Embryonic facial prominence (tissue), 1 donor: Measurements from ENCODE around the gene ZFYVE16.
"Not testable (repeated sequence)": the region's sequence is repeated elsewhere in the genome, so short reads cannot be mapped to it uniquely, and the experiment has no call there.

ENCODE experiments used
- DNase-seq: peaks from one replicate; pipeline ENCODE4 v3.0.0-alpha.2; 2016; ENCODE audit errors: extremely low spot score

ZFYVE16 gene

DNA sequence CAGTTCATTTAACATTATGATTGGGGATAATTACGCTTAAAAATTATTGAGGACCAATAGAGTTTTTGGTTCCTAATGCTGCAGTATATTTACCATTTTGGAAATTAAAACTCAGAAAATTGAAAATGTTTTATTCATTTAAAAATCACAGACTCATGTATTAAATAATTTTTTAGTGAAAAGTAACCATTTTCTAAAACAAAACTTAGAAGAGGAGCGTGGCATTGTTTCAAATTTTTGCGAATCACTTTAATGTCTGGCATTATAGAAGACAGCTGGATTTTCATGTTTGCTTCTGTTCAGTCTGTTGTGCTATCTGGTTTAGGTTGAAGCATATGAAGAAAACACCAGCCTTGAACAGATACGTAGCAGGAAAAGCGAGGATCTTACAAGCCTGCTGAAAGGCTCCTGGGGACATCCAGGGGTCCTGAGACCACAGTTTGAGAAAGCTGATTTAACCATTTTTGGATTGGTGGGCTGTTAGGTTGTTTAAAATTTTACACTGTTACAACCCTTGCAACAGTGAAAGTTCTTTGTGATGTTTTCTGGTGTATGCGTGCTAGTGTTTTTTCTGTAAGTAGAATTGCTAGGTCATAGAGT lies 1.6 kb downstream of the ZFYVE16 start:
- DNase-seq, result no peak

DNA sequence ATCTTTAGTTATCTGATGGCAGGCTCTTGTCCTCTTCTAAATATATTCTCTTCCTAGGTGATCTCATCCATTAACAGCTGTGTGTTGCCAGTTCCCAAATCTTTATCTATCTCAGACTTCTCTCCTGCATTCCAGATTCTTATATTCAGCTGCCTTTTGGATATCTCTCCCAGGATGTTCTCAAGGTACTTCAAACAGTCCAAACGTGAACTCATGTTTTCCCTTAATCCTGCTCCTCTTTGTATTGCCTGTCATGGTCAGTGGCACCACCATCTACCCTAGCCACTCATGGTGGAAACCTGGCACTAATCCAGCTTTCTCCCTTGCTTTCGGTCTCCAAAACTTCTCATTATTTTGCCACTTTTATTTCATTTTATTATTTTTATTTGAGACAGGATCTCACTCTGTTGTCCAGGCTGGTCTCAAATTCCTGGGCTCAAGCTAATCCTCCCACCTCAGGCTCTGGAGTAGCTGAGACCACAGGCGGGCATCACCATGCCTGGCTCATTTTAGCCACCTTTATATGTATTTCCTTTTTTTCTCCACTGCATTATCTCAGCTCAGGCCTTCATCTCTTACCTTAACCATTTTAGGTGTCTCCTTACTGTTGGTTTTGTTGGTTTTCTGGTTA lies 3.8 kb downstream of the ZFYVE16 start:
- no peak for DNase-seq

DNA sequence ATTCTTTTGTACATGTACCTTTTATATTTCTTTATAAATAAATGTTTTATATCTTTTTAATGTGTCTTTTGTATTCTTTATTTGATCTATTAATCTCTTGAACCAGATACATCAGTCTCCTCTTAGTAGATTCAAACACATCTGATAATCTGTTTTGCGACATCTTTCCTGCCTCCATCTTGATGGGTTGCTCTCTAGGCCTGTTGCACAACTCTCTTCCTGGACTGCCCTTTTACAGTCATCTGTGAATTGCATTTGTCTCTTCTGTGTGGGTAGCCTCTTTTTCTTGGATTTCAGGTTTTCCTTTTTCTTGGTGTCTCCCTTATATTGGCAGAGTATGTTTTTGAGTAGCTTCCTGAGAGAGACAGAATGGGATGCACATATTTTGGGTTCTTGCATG lies 6.2 kb downstream of the ZFYVE16 start:
- no peak for DNase-seq

DNA sequence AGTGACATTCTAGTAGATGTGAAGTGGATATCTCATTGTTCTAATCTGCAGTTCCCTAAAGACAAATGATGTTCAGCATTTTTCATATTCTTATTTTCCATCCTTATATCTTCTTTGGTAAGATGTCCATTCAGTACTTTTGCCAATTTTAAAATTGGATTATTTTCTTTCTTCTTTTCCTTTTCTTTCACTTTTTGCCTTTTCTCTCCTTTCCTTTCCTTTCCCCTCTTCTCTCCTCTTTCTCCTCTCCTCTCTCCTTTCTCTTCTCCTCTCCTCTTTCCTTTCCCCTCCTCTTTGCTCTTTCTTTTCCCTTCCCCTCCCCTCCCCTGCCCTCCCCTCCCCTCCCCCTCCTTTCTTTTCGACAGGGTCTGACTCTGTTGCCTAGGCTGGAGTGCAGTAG lies 10.1 kb downstream of the ZFYVE16 start:
- no peak for DNase-seq

DNA sequence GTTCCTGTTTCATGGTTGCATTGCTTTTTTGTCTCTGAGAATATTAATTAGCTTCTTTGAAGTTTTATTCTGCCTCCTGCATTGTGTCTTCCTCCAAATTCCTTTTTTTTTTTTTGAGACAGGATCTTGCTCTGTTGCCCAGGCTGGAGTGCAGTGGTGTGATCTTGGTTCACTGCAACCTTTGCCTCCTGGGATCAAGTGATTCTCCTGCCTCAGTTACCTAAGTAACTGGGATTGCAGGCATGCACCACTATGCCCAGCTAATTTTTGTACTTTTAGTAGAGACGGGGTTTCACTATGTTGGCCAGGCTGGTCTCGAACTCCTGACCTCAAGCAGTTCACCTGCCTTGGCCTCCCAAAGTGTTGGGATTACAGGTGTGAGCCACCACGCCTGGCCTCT lies 16.5 kb downstream of the ZFYVE16 start:
- not testable (repeated sequence) for DNase-seq

DNA sequence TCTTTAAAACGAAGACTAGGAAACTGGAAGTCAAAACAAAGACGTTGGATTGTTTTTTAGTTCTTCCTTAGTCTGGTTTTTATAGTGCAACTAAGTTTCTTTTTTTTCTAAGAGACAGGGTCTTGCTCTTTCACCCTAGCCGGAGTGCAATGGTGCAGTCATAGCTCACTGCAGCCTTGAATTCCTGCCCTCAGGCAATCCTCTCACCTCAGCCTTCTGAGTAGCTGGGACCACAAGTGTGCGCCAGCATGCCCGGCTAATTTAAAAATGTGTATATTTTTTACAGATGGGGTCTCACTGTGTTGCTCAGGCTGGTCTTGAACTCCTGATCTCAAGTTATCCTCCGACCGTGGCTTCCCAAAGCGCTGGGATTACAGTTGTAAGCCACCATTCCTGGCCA lies 27.6 kb downstream of the ZFYVE16 start:
- no peak for DNase-seq

DNA sequence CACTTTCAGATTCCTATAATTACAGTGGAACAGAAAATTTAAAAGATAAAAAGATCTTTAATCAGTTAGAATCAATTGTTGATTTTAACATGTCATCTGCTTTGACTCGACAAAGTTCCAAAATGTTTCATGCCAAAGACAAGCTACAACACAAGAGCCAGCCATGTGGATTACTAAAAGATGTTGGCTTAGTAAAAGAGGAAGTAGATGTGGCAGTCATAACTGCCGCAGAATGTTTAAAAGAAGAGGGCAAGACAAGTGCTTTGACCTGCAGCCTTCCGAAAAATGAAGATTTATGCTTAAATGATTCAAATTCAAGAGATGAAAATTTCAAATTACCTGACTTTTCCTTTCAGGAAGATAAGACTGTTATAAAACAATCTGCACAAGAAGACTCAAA lies 29.5 kb downstream of the ZFYVE16 start:
- DNase-seq, result no peak

DNA sequence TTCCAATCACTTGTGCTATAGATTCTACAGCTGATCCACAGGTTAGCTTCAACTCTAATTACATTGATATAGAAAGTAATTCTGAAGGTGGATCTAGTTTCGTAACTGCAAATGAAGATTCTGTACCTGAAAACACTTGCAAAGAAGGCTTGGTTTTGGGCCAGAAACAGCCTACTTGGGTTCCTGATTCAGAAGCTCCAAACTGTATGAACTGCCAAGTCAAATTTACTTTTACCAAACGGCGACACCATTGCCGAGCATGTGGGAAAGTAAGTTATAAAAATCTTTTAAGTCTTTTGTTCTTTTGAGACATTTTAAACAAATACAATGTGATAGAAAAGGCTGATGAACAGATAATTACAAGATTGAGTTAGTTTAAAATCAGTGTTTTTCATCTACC lies 30.9 kb downstream of the ZFYVE16 start:
- DNase-seq, result no peak

DNA sequence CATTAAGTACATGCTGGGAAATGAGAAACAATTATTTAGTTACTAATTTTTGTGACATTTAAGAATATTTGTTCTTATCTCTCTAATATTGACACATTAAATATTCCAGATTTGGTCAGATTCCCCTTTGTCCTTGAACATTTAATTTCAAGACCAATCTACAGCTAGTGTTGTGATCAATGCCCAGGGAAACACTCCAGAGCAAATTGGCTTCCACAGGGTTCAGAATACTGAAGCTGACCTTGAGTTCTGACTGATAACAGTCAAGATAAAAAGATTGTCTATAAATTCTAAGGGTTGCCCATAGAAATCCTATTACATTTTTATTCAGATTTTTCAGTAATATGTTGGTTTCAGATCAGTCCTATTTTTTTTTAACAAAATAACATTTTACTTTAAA lies 31.3 kb downstream of the ZFYVE16 start:
- no peak for DNase-seq

DNA sequence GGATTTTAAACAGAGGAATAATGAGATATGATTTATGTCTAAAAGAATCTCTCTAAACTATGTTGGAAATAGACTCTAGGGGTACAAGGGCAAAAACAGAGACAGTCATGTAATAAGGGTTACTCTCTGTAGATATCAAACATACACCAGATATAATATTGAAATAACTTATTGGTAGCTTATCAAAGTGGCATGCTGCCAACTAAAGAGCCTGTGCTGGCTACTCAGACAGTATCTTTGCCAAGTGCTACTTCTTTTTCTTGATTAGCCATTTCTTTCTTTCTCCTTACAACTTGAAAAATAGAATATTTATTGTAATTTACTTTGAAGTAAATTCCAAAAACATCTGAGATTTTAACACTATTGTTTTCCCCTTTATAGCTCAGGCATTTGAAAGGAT lies 34.9 kb downstream of the ZFYVE16 start:
- DNase-seq, result no peak

DNA sequence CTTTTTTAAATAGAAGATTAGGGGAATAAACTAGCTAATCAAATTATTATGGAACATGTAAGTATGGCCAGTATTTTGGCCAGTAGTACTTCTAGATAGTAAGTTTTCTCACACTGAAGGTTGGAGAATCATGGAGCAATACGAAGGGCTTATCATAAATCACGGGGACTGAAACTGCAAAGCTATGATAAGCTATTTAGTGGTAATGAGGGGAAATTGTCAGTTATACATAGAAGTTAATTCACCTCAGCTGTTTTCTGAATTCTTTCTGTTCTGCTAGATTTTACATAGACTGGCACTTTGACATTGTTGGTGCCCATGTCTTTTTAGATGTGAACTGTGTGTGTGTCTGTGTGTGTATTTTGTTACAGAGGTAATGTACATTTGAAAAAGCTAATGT lies 45.5 kb downstream of the ZFYVE16 start:
- DNase-seq, result no peak

DNA sequence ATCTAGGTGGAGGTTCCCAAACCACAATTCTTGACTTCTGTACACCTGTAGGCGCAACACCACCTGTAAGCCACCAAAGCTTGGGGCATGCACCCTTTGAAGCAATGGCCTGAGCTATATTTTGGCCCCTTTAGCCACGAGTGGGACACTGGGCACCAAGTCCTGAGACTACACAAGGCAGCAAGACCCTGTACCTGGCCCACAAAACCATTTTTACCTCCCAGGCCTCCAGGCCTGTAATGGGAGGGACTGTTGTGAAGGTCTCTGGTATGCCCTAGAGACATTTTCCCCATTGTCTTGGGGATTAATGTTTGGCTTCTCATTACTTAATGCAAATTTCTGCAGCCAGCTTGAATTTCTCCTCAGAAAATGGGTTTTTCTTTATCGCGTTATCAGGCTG lies 55.4 kb downstream of the ZFYVE16 start:
- DNase-seq, result no peak

DNA sequence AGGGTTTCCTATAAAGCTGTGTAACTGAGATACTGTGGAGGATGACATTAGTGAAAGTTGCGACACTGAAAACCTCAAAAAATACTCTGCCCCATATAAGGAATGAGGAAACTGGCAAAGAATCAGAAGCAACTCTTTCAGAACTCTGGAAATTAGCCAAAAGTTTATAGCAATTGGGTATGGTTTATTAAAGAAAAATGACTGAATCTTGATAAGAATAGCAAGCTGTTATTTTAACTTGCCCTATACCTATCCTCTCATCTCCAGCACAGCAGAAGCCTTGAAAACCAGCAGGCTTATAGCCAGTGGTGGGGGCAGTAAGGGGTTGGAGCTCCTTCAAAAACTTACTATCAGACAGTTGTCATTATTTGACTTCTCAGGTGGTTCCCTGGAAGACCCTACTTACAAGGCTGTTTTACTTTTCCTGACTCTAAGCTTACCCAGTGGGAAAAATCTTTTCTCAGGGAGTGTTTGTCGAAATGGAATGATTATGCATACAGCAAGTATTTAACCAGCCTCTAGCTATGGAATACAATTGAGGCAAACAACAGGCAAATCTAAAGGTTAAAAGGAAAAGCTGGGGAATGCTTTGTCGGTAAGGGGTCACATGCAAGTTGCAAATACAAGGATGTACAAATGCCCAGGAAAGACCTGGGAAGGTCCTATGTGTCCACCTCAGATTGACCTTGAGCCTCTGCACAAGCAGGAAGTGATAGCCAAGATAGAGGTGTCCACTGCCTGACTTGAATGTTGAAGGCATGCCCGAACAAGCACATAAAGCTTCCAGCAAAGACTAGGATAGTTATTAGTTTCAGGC lies 59.0 kb downstream of the ZFYVE16 start:
- no peak for DNase-seq

DNA sequence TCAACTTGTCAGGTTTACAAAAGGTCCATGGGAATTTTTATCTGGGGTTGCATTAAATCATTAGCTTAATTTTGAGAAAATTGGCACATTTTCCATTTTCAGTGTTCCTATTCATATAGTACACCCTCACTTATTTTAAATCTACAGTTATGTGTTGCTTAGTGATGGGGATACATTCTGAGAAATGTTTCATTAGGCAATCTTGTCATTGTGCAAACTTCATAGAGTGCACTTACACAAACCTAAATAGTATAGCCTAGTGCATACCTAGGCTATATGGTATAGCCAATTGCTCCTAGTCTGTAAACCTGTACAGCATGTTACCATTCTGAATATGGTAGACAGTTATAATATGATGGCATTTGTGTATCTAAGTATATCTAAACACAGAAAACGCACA lies 60.3 kb downstream of the ZFYVE16 start:
- no peak for DNase-seq

DNA sequence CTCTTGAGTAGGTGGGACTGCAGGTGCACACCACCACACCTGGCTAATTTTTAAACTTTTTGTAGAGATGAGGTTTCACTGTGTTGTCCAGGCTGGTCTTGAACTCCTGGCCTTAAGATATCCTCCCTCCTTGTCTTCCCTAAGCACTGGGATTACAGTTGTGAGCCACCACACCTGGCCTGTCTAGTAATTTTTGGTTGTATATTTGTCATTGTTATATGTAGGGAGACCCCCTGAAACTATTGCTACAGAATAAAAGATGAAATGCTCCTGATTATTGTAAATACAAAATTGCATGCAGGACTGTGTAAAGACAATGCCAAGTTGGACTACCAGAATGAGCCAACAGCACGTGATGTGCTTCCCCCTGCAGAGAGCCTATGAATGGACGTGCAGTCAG lies 62.8 kb downstream of the ZFYVE16 start:
- DNase-seq, result not testable (repeated sequence)

DNA sequence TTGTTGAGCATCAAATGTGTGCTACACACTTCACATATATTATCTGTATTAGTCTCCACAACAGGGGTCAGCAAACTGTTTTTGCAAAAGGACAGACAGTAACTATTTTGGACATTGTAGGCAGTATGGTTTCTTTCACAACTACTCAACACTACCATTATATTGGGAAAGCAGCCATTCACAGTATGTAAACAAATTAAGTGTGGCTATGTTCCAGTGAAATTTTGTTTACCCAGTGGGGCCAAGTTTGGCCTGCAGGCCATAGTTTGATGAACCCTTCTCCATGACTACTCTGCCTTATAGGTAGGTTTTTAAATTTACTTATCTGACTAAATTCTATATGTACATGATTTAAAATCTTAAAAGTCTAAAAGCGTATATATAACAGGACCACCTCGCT lies 67.1 kb downstream of the ZFYVE16 start:
- DNase-seq, result no peak

DNA sequence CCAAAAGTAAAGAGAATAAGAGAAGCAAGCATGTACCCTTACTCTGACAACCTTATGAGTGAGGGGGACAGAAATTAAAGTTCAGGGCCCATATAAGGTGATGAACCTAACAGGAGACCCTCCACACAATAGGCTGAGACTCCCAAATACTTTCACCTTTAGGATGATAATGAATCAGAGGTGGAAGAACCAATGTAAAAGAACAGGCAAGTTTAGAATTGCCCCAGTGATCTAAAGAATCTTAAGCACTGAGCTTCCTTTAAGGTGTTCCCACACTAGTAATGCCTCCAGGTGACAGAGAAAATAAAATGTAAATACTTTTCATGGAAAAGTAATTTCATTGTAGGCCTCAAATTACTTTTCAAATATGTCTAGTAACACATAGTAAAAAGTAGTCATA lies 71.8 kb downstream of the ZFYVE16 start:
- no peak for DNase-seq

DNA sequence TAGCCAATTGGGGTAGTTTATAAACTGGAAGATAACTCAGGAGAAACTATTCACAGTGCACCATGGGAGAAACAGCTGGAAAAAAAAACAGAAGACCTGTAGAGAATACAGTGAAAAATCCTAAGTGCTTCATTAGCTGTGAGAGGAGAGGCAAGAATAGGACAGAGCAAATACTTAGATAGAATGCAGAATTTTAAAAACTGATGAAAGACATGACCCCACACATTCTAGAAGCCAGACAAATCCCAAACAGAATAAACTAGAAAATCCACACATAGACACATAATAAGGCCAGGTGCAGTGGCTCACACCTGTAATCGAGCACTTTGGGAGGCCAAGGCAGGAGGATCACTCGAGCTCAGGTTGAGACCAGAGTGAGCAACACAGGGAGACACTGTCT lies 72.5 kb downstream of the ZFYVE16 start:
- DNase-seq, result no peak

DNA sequence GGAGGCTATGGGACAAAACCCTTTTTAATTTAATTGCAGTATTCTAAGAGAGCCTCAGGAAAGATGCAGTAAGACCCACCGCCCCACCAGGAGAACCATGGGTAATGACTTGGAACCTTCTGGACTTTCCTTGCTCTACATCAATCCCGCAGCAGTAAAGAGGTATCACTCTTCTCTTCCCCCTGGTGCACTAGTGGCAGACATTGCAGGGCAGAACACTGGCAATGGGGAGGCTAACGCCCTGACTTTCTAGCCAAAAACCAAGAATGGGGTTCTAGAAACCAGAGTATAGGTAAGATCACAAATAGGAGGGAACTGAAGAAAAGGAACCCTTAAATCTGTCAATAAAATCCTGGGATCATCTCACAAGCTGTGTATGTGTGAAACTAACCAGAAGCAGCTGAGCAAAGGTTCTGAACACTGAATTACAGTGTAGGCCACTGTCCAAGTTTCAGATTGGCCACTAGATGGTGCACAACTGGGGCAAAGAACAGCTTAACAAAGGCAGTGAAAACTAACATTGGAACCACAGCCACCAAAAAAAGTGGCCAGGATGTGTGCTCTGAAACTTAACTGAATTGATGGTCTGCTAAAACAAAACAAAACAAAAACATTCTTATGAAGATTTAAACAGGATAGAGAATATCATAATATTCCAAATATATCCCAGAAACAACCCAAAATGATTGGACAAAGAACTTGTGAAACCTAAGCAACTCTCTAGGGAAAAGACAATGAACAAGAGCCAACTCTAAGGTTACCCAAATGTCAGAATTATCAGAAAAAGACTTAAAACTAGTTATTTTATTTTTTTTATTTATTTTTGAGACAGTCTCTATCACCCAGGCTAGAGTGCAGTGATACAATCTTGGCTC lies 73.4 kb downstream of the ZFYVE16 start:
- no peak for DNase-seq

DNA sequence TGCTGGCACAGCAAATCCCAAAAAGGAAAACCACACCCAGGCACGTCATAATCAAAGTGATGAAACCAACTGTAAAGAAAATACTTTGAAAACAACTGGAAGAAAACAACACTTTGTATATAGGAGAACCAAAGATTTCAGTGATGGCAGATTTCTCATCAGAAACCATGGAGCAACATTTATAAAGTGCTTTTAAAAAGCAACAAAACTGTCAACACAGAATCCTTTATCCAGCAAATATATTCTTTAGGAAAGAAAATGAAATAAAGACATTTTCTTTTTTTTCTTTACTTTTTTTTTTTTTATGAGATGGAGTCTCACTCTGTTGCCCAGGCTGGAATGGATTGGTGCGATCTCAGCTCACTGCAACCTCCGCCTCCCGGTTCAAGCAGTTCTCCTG lies 74.7 kb downstream of the ZFYVE16 start:
- no peak for DNase-seq

DNA sequence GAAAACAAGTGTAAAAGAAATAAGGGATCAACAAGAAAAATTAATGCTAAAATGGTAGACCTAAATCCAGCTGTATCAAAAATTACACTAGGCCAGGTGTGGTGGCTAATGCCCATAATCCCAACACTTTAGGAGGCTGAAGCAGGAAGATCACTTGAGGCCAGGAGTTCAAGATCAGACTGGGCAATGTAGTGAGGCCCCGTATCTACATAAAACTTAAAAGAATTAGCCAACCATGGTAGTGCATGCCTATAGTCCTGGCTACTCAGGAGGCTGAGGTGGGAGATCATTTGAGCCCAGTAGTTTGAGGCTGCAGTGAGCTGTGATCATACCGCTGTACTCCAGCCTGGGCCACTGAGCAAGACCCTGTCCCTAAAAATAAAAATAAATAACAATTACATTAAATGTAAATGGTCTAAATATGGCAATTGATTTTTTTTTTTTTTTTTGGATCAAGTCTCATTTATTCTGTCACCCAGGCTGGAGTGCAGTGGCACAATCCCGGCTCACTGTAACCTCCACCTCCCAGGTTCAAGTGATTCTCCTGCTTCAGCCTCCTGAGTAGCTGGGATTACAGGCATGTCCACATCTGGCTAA lies 75.9 kb downstream of the ZFYVE16 start:
- DNase-seq, result no peak

DNA sequence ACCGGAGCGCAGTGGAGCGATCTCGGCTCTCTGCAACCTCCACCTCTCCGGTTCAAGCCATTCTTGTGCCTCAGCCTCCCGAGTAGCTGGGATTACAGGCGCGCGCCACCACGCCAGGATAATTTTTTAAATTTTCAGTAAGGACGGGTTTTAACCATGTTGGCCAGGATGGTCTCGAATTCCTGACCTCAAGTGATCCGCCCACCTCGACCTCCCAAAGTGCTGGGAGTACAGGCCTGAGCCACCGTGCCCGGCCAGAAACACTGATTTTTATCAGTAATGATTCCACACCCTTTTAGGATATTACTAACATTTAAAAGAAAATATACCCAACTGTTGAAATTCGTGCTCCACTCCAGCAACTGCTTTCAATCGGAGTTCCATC lies 79.6 kb downstream of the ZFYVE16 start:
- no peak for DNase-seq
